Fibroblast of villous mesenchyme (primary cell): ENCODE measurements around the gene EXPH5. TPM values are rescaled to one million over a fixed set of nuclear protein-coding genes. Genes with fewer than 3 reads are reported as not detected.
A peak's percentile ranks its signal among the peaks of the same experiment; 100 is the strongest.

Source experiments
- DNase-seq: peaks from one replicate; pipeline ENCODE4 v3.0.0-alpha.2; 2010; ENCODE audit warnings: low read depth
- H3K4me3 ChIP-seq: 2 replicates; pipeline ENCODE4 v1.5.1; 2011; ENCODE audit warnings: low read depth, mild to moderate bottlenecking, low read length
- total RNA-seq: library from RNA; depleted of rRNA; stranded (reverse); fragments of >200 nt; gene quantifications from 2 replicates; pipeline ENCODE4 v1.2.3, GENCODE V29; 2012
- TF ChIP-seq, protein P1 (sequence below): IDR thresholded peaks from 2 replicates; pipeline ENCODE4 v1.5.1; 2012; ENCODE audit warnings: low read depth, mild to moderate bottlenecking, low read length; ENCODE audit not compliant: insufficient read depth

Gene EXPH5
- total RNA-seq, 1 donor = 2.2 TPM

DNA sequence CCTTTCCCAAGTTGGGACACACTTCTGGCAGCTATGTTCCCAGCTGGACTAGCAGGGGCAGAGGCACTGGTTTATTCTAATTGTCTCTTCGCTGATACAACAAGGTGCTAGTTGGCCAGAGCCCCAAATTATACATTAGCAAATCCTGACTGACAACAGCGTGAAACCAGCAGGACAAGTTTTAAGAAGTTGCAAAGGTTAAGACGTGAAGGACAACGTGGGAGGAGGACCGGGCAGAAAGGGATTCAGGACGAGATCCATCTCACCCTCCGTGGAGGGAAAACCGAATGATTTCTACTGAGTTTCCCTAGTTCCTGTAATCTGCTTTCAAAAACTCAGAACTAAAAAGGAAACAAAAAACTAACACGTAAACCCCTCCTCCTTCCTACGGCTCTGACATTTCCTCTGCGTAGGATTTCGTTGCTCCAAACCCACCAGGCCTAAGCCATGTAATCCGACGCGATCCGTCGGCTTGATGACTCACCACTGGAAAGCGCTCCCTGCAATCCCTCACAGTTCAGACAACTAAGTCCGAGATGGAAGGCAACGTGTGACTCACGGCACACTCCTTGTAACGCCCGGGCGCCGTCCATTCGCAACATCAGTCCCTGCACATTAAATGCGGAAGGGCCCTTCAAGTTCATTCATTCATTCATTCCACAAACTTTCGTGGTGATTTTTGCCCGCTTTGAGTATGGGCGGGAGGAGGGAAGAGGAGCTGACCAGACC is 96.1 kb downstream of the EXPH5 start:
- peak overlapping the region; percentile 69 for H3K4me3 ChIP-seq
- DNase-seq = peak; percentile 100
- TF ChIP-seq, protein P1, sequence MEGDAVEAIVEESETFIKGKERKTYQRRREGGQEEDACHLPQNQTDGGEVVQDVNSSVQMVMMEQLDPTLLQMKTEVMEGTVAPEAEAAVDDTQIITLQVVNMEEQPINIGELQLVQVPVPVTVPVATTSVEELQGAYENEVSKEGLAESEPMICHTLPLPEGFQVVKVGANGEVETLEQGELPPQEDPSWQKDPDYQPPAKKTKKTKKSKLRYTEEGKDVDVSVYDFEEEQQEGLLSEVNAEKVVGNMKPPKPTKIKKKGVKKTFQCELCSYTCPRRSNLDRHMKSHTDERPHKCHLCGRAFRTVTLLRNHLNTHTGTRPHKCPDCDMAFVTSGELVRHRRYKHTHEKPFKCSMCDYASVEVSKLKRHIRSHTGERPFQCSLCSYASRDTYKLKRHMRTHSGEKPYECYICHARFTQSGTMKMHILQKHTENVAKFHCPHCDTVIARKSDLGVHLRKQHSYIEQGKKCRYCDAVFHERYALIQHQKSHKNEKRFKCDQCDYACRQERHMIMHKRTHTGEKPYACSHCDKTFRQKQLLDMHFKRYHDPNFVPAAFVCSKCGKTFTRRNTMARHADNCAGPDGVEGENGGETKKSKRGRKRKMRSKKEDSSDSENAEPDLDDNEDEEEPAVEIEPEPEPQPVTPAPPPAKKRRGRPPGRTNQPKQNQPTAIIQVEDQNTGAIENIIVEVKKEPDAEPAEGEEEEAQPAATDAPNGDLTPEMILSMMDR = no peak

GRCh38 chr11:108496643-108497256 is 96.8 kb downstream of the EXPH5 start:
- DNase-seq = peak; percentile 45
- peak overlapping the region; percentile 69 for H3K4me3 ChIP-seq

GRCh38 chr11:108495326-108495725 is 98.2 kb downstream of the EXPH5 start:
- no peak for DNase-seq
- no peak overlapping the region for H3K4me3 ChIP-seq
- TF ChIP-seq, protein P1 = no peak

More at GRCh38 chr11:108496643-108497256, 96.8 kb downstream of the EXPH5 start:
- TF ChIP-seq, protein P1 = no peak

DNA sequence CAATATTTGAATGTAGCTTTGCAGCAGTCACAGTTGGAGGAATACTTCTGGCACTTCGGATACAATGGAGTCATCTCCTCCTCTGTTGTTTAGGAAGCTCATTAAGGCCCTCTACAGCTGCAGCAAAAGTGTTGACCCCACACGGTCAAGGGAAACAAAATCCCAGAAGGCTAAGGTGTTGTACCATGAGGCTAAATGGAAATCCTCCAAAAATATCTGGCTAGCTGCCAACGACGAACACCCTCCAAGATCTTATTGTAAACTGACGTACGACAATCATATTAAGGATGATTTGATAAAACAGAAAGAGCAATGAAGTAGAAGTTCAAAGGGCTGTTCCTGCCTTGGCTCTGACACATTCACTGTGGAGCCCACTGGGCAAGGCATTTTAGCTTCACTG is 99.4 kb downstream of the EXPH5 start:
- no peak for DNase-seq
- TF ChIP-seq, protein P1 = no peak
- no peak overlapping the region for H3K4me3 ChIP-seq

DNA sequence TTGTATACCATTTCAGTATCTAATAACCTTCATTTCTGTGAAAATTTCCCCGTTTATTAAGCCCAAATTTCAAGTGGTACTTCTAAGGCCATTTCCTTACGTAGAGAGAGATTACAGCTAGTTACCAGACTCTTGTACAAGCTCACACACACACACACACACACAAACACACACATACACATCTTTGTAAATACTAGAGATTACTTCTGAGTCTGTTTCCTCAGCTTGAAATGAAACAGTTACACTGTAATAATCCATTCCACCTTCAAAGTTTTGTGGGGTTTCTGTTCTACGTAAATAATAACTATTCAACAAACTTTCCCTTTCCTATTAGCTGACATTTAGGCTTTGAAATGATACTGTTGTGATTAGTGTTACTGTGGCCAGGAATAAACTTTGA is 101.6 kb downstream of the EXPH5 start:
- TF ChIP-seq, protein P1 = no peak
- DNase-seq = peak; percentile 40
- no peak overlapping the region for H3K4me3 ChIP-seq

DNA sequence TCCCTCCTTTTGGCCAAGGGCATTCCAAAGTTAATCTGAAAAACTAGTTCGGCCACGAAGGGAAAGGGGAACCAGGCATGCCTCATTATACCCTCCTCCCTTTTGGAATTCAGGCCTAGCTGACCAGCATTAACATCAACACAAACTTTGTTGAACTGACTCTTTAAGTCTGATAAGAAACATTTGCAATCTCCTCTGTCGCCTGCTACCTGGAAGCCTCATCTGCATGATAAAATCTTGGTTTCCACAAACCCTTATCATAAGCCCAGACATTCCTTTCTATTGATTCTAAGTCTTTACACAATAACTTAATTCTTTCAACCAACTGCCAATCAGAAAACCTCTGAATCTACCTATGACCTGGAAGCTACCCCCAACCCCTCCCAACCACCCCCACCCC is 106.7 kb downstream of the EXPH5 start:
- no peak for DNase-seq
- TF ChIP-seq, protein P1 = no peak
- no peak overlapping the region for H3K4me3 ChIP-seq

- DNase-seq = no peak
- TF ChIP-seq, protein P1 = no peak
- no peak overlapping the region for H3K4me3 ChIP-seq
Measured at GRCh38 chr11:108486331-108486730, 107.2 kb downstream of the EXPH5 start.
